SK-N-SH (cell line): ENCODE results near the gene KRT24. TPM values are rescaled to one million over a fixed set of nuclear protein-coding genes. Genes with fewer than 3 reads are reported as not detected.
A peak's percentile ranks its signal among the peaks of the same experiment; 100 is the strongest.

ENCODE experiments used
- CTCF ChIA-PET: fragments of 300-600, 350-600 bp; formaldehyde crosslinking; extraction: SDS; loops from one replicate; lab custom pipeline; 2021; lab: Yijun Ruan, JAX
- POLR2A ChIA-PET: fragments of 350-600 bp; sonication (Branson Sonifier 250); formaldehyde crosslinking; extraction: SDS; loops from one replicate; lab custom pipeline; 2020; ENCODE audit warnings: antibody characterized with exemption, inconsistent platforms; lab: Yijun Ruan, JAX
- DNase-seq: peaks from one replicate; pipeline ENCODE4 v3.0.0; 2012
- H2AFZ ChIP-seq: fragments of 200-600 bp; sonication (generic); 2 replicates; pipeline ENCODE4 v1.8.1; 2016; ENCODE audit warnings: antibody characterized with exemption, mild to moderate bottlenecking, low read depth
- H3F3A ChIP-seq: fragments of 200-600 bp; sonication (generic); replicated peaks from 2 replicates; pipeline ENCODE3; 2016; ENCODE audit warnings: antibody characterized with exemption, mild to moderate bottlenecking; ENCODE audit not compliant: insufficient read depth
- H3K27ac ChIP-seq, 2 experiments: fragments of 200-500 bp in 1 of 2; fragments of 200-600 bp in 1 of 2; sonication (Bioruptor generic) in 1 of 2; sonication (generic), shearing (Covaris generic) in 1 of 2; 2 replicates each; pipeline versions ENCODE4 v1.5.1 to v1.6.1; 2014 to 2016; ENCODE audit warnings: low read depth in 2 of 2, inconsistent platforms in 1 of 2, low read length in 1 of 2, mild to moderate bottlenecking in 1 of 2, mixed read lengths in 1 of 2
- H3K27me3 ChIP-seq: fragments of 200-600 bp; sonication (generic), shearing (Covaris generic); 2 replicates; pipeline ENCODE4 v1.6.1; 2016; ENCODE audit warnings: mixed run types; ENCODE audit not compliant: insufficient read depth
- H3K36me3 ChIP-seq, 2 experiments: fragments of 200-500 bp in 1 of 2; fragments of 200-600 bp in 1 of 2; sonication (Bioruptor generic) in 1 of 2; sonication (generic) in 1 of 2; replicated peaks in 1 of 2; 2 replicates each; pipeline versions ENCODE3 to v1.5.1; 2014 to 2016; ENCODE audit warnings: low read length in 1 of 2, mild to moderate bottlenecking in 1 of 2; ENCODE audit not compliant: insufficient read depth in 2 of 2, control insufficient read depth in 1 of 2
- H3K4me1 ChIP-seq, 2 experiments: fragments of 200-500 bp in 1 of 2; fragments of 200-600 bp in 1 of 2; sonication (Bioruptor generic) in 1 of 2; sonication (generic), shearing (Covaris generic) in 1 of 2; 2 replicates each; pipeline versions ENCODE4 v1.5.1 to v1.6.1; 2014 to 2016; ENCODE audit warnings: low read depth in 1 of 2, low read length in 1 of 2, mixed run types in 1 of 2; ENCODE audit not compliant: insufficient read depth in 2 of 2, control insufficient read depth in 1 of 2
- H3K4me2 ChIP-seq: fragments of 200-600 bp; sonication (generic), shearing (Covaris generic); 2 replicates; pipeline ENCODE4 v1.6.1; 2017; ENCODE audit warnings: mixed run types
- H3K4me3 ChIP-seq, 2 experiments: fragments of 200-500 bp in 1 of 2; fragments of 200-600 bp in 1 of 2; sonication (Bioruptor generic) in 1 of 2; sonication (generic), shearing (Covaris generic) in 1 of 2; 2 replicates each; pipeline versions ENCODE4 v1.5.1 to v1.8.1; 2014 to 2016; ENCODE audit warnings: low read depth in 2 of 2, inconsistent platforms in 1 of 2, low read length in 1 of 2, mild to moderate bottlenecking in 1 of 2, mixed read lengths in 1 of 2, moderate library complexity in 1 of 2
- H3K79me2 ChIP-seq: fragments of 200-600 bp; sonication (generic); 2 replicates; pipeline ENCODE4 v1.8.1; 2017; ENCODE audit warnings: mild to moderate bottlenecking; ENCODE audit not compliant: insufficient read depth
- H3K9ac ChIP-seq: fragments of 200-600 bp; sonication (generic); 2 replicates; pipeline ENCODE4 v1.6.1; 2017; ENCODE audit warnings: mixed run types
- H3K9me2 ChIP-seq: fragments of 200-600 bp; sonication (generic); 2 replicates; pipeline ENCODE4 v1.6.1; 2017; ENCODE audit warnings: mixed run types
- H3K9me3 ChIP-seq: fragments of 200-600 bp; sonication (generic); 2 replicates; pipeline ENCODE4 v1.6.1; 2017; ENCODE audit warnings: mixed run types, mild to moderate bottlenecking, moderate library complexity
- H4K20me1 ChIP-seq: fragments of 200-600 bp; sonication (generic); 2 replicates; pipeline ENCODE4 v1.6.1; 2017; ENCODE audit warnings: mild to moderate bottlenecking, mixed run types; ENCODE audit not compliant: insufficient read depth
- CTCF ChIP-seq: fragments of 200-600 bp; sonication (generic); IDR thresholded peaks from 2 replicates; pipeline ENCODE4 v1.6.1; 2017; ENCODE audit warnings: antibody characterized with exemption, mild to moderate bottlenecking, moderate library complexity
- ELF1 ChIP-seq: IDR thresholded peaks from 2 replicates; pipeline ENCODE4 v1.4.0; 2012
- EP300 ChIP-seq, 2 experiments: IDR thresholded peaks; 2 replicates each; pipeline versions ENCODE4 v1.4.0 to v1.6.1; 2012; ENCODE audit warnings: borderline replicate concordance in 1 of 2, low read depth in 1 of 2, low read length in 1 of 2
- EZH2phosphoT487 ChIP-seq: fragments of 200-600 bp; sonication (generic); IDR thresholded peaks from 2 replicates; pipeline ENCODE4 v1.6.1; 2017; ENCODE audit warnings: low read depth, mixed run types, mild to moderate bottlenecking, antibody characterized with exemption, moderate library complexity, borderline replicate concordance
- FOXJ3 ChIP-seq: sonication (generic); formaldehyde crosslinking; IDR thresholded peaks from 2 replicates; pipeline ENCODE4 v1.5.1; 2020; ENCODE audit warnings: mild to moderate bottlenecking, missing genetic modification reagents
- GABPA ChIP-seq: IDR thresholded peaks from 2 replicates; pipeline ENCODE4 v1.4.0; 2012; ENCODE audit warnings: low read depth, mild to moderate bottlenecking
- IRF3 ChIP-seq: fragments of 150-350 bp; IDR thresholded peaks from 2 replicates; pipeline ENCODE4 v1.6.1; 2016; ENCODE audit warnings: mild to moderate bottlenecking, low read depth, low read length
- JUND ChIP-seq: IDR thresholded peaks from 2 replicates; pipeline ENCODE4 v1.4.0; 2012
- MAX ChIP-seq: IDR thresholded peaks from 2 replicates; pipeline ENCODE4 v1.4.0; 2012; ENCODE audit warnings: low read depth
- MEF2A ChIP-seq: IDR thresholded peaks from 2 replicates; pipeline ENCODE4 v1.4.0; 2012; ENCODE audit warnings: low read depth, borderline replicate concordance
- MXI1 ChIP-seq: IDR thresholded peaks from 2 replicates; pipeline ENCODE4 v1.6.1; 2012; ENCODE audit warnings: mild to moderate bottlenecking, low read depth, low read length, improper control_type of control experiment
- NFIC ChIP-seq: IDR thresholded peaks from 2 replicates; pipeline ENCODE4 v1.4.0; 2012; ENCODE audit warnings: borderline replicate concordance
- NRF1 ChIP-seq: IDR thresholded peaks from 2 replicates; pipeline ENCODE4 v1.6.1; 2012; ENCODE audit warnings: low read depth, mild to moderate bottlenecking, low read length
- PBX3 ChIP-seq: IDR thresholded peaks from 2 replicates; pipeline ENCODE4; 2012
- POLR2AphosphoS5 ChIP-seq: IDR thresholded peaks from 2 replicates; pipeline ENCODE4 v1.6.1; 2012; ENCODE audit warnings: low read depth, low read length
- RAD21 ChIP-seq: IDR thresholded peaks from 2 replicates; pipeline ENCODE4 v1.6.1; 2012; ENCODE audit warnings: mild to moderate bottlenecking, low read length
- RFX5 ChIP-seq: IDR thresholded peaks from 2 replicates; pipeline ENCODE4 v1.6.1; 2012; ENCODE audit warnings: mild to moderate bottlenecking, improper control_type of control experiment, low read length
- SIN3A ChIP-seq: IDR thresholded peaks from 2 replicates; pipeline ENCODE4 v1.6.1; 2012; ENCODE audit warnings: low read depth, mild to moderate bottlenecking, low read length, moderate library complexity, borderline replicate concordance
- SMC3 ChIP-seq: IDR thresholded peaks from 2 replicates; pipeline ENCODE4 v1.6.1; 2012; ENCODE audit warnings: low read depth, low read length, improper control_type of control experiment
- TAF1 ChIP-seq: IDR thresholded peaks from 2 replicates; pipeline ENCODE4 v1.6.1; 2012; ENCODE audit warnings: low read depth, mild to moderate bottlenecking, low read length, moderate library complexity, borderline replicate concordance
- USF1 ChIP-seq: IDR thresholded peaks from 2 replicates; pipeline ENCODE4 v1.4.0; 2012; ENCODE audit warnings: low read depth, borderline replicate concordance
- WGBS: methylation state at CpG from one replicate; pipeline ENCODE4 v1.1.6; 2017; ENCODE audit warnings: low lambda C conversion rate; 5-methylcytosine and 5-hydroxymethylcytosine counted together
- polyA plus RNA-seq, 3 experiments: library from polyadenylated mRNA; depleted of rRNA; stranded (reverse); fragments of >200 nt; gene quantifications; 2 replicates each; pipeline ENCODE4 v1.2.3, GENCODE V29; 2012

KRT24 gene
- polyA plus RNA-seq, 1 of the 3 experiments (the other 2 are of a cell fraction) = not detected

- no peak overlapping the region for H3K27ac ChIP-seq
- ChIA-PET CTCF (no interaction called here), POLR2A (no interaction called here)
Measured at GRCh38 chr17:40727447-40728231, 24.1 kb upstream of the KRT24 start.

GRCh38 chr17:40726919-40727318 is 23.4 kb upstream of the KRT24 start:
- H3K4me2 ChIP-seq = no peak overlapping the region
- TF ChIP-seq RAD21 = no peak
- no peak for TF ChIP-seq JUND
- no peak for TF ChIP-seq MEF2A
- no peak for TF ChIP-seq NRF1
- no peak for TF ChIP-seq MXI1
- no peak; the same call in 1 of the 2 replicates for TF ChIP-seq CTCF
- TF ChIP-seq ELF1 = no peak
- no peak for TF ChIP-seq MAX
- TF ChIP-seq NFIC = no peak
- no peak for TF ChIP-seq TAF1
- no peak for TF ChIP-seq EZH2phosphoT487
- no peak for TF ChIP-seq POLR2AphosphoS5
- TF ChIP-seq RFX5 = no peak
- no peak for TF ChIP-seq SIN3A
- no peak for TF ChIP-seq FOXJ3 (CRISPR knock-in tag)
- TF ChIP-seq SMC3 = no peak
- no peak for TF ChIP-seq IRF3
- no peak for TF ChIP-seq EP300 (IDR thresholded peaks at IDR 0.05; ENCODE audit: borderline replicate concordance in 1 of 2, low read depth in 1 of 2, low read length in 1 of 2)
- no peak for TF ChIP-seq PBX3
- TF ChIP-seq GABPA = no peak
- TF ChIP-seq, all 33 proteins: peak for 0
- no peak overlapping the region for H2AFZ ChIP-seq
- no peaks in the 10 kb centered on the region for H4K20me1 ChIP-seq
- H3K4me1 ChIP-seq = no peaks in the 10 kb centered on the region
- H3K79me2 ChIP-seq = no peaks in the 10 kb centered on the region
- H3F3A ChIP-seq = no peaks in the 10 kb centered on the region
- no peak overlapping the region for H3K9ac ChIP-seq
- no peak overlapping the region for H3K27ac ChIP-seq
- H3K9me2 ChIP-seq = no peaks in the 10 kb centered on the region
- no peaks in the 10 kb centered on the region for H3K9me3 ChIP-seq
- DNase-seq = no peak
- no peak overlapping the region for H3K4me3 ChIP-seq
- ChIA-PET POLR2A (no interaction called here), CTCF (no interaction called here)
- 19% methylated on average over 2 of the region's 2 CpGs for WGBS
- peaks cover 30% of the 10 kb centered on the region; the same call in 1 of the 2 replicates for H3K27me3 ChIP-seq
- H3K36me3 ChIP-seq = no peaks in the 10 kb centered on the region

More at GRCh38 chr17:40727447-40728231, 24.1 kb upstream of the KRT24 start:
- no peaks in the 10 kb centered on the region for H3K36me3 ChIP-seq
- no peak overlapping the region for H3K9ac ChIP-seq
- no peak overlapping the region for H3K4me2 ChIP-seq
- no peaks in the 10 kb centered on the region for H3K79me2 ChIP-seq
- H3K27me3 ChIP-seq = peaks cover 30% of the 10 kb centered on the region; the same call in 1 of the 2 replicates
- no peaks in the 10 kb centered on the region for H3K9me3 ChIP-seq
- H4K20me1 ChIP-seq = no peaks in the 10 kb centered on the region
- WGBS = 12% methylated on average over 8 of the region's 8 CpGs
- H3F3A ChIP-seq = no peaks in the 10 kb centered on the region
- H2AFZ ChIP-seq = peak overlapping the region; percentile 47; the same call in 1 of the 2 replicates
- no peaks in the 10 kb centered on the region for H3K4me1 ChIP-seq
- no peaks in the 10 kb centered on the region for H3K9me2 ChIP-seq
- no peak for DNase-seq
- no peak for TF ChIP-seq EP300 (IDR thresholded peaks at IDR 0.05; ENCODE audit: borderline replicate concordance in 1 of 2, low read depth in 1 of 2, low read length in 1 of 2)
- TF ChIP-seq NFIC = no peak
- TF ChIP-seq SIN3A = no peak
- TF ChIP-seq USF1 = no peak
- no peak for TF ChIP-seq SMC3
- TF ChIP-seq, all 33 proteins: peak for 0
- H3K4me3 ChIP-seq = 0 out of 4 replicates have a peak overlapping the region, but pooled peaks of 1 of the 2 experiments have one; percentile 17
